ENCODE results near the gene CTIF.

The CTIF gene

GRCh38 chr18:48772457-48772856, 233.6 kb downstream of the CTIF start:
- DNase-seq, result no peak
- Histone ChIP-seq H3K27me3 (replicated peaks in 2 of 5; ENCODE audit: control insufficient read depth in 4 of 5, insufficient read depth in 5 of 5, low read length in 4 of 5) (no peaks in the 10 kb centered on the region), H3K36me3 (ENCODE audit: control insufficient read depth in 4 of 4, insufficient read depth in 4 of 4, low read length in 3 of 4) (peaks cover 0 to 4% (median 0%) of the 10 kb centered on the region in 4 experiments), H3K4me3 (ENCODE audit: control insufficient read depth in 1 of 7, extremely low read depth in 1 of 7, insufficient read depth in 4 of 7, low read depth in 2 of 7, low read length in 6 of 7) (peak overlapping the region in 2 of 7 experiments; percentile 9 to 14), H3K27ac (ENCODE audit: insufficient read depth in 1 of 2, low read depth in 1 of 2, low read length in 2 of 2, poor library complexity in 1 of 2, severe bottlenecking in 2 of 2) (no peak overlapping the region), H3K9me3 (ENCODE audit: control extremely low read depth in 1 of 5, control insufficient read depth in 4 of 5, insufficient read depth in 2 of 5, low read depth in 1 of 5, low read length in 4 of 5) (no peaks in the 10 kb centered on the region), H3K4me1 (ENCODE audit: control extremely low read depth in 1 of 4, control insufficient read depth in 4 of 4, insufficient read depth in 4 of 4, low read length in 3 of 4) (peaks cover 0 to 27% (median 15%) of the 10 kb centered on the region in 4 experiments)
- CTCF ChIA-PET, result interaction anchor here (0.9 to 3.1 kb wide), 9 partner anchors 8 to 268 kb away, joined by 3 to 10 read pairs (median 3); no protein-coding TSS in a partner anchor
- POLR2A ChIA-PET, result interaction anchor here (0.5 kb wide), 1 partner anchor 182 kb away, joined by 3 read pairs; no protein-coding TSS in a partner anchor

GRCh38 chr18:48773821-48774220, 235.0 kb downstream of the CTIF start:
- Histone ChIP-seq H3K36me3 (ENCODE audit: control insufficient read depth in 4 of 4, insufficient read depth in 4 of 4, low read length in 3 of 4) (peaks cover 0 to 4% (median 0%) of the 10 kb centered on the region in 4 experiments), H3K4me1 (ENCODE audit: control extremely low read depth in 1 of 4, control insufficient read depth in 4 of 4, insufficient read depth in 4 of 4, low read length in 3 of 4) (peaks cover 0 to 27% (median 15%) of the 10 kb centered on the region in 4 experiments), H3K4me3 (ENCODE audit: control insufficient read depth in 1 of 7, extremely low read depth in 1 of 7, insufficient read depth in 4 of 7, low read depth in 2 of 7, low read length in 6 of 7) (no peak overlapping the region), H3K27me3 (replicated peaks in 2 of 5; ENCODE audit: control insufficient read depth in 4 of 5, insufficient read depth in 5 of 5, low read length in 4 of 5) (no peaks in the 10 kb centered on the region), H3K9me3 (ENCODE audit: control extremely low read depth in 1 of 5, control insufficient read depth in 4 of 5, insufficient read depth in 2 of 5, low read depth in 1 of 5, low read length in 4 of 5) (no peaks in the 10 kb centered on the region), H3K27ac (ENCODE audit: insufficient read depth in 1 of 2, low read depth in 1 of 2, low read length in 2 of 2, poor library complexity in 1 of 2, severe bottlenecking in 2 of 2) (no peak overlapping the region)
- no peak for DNase-seq
- 100% methylated on average over 5 of the region's 6 CpGs for WGBS (ENCODE audit: insufficient coverage)
- POLR2A ChIA-PET, result no interaction called here
- CTCF ChIA-PET, result interaction anchor here (0.6 to 3.1 kb wide), 5 partner anchors 18 to 323 kb away, joined by 3 to 10 read pairs (median 4); no protein-coding TSS in a partner anchor

GRCh38 chr18:48774941-48775340, 236.1 kb downstream of the CTIF start:
- ChIA-PET CTCF (interaction anchor here (0.7 to 3.1 kb wide), 3 partner anchors 11 to 99 kb away, joined by 3 to 10 read pairs (median 3); no protein-coding TSS in a partner anchor), POLR2A (no interaction called here)
- no peak overlapping the region for H3K27ac ChIP-seq (ENCODE audit: insufficient read depth in 1 of 2, low read depth in 1 of 2, low read length in 2 of 2, poor library complexity in 1 of 2, severe bottlenecking in 2 of 2)
- H3K4me3 ChIP-seq (ENCODE audit: control insufficient read depth in 1 of 7, extremely low read depth in 1 of 7, insufficient read depth in 4 of 7, low read depth in 2 of 7, low read length in 6 of 7), result no peak overlapping the region
- H3K9me3 ChIP-seq (ENCODE audit: control extremely low read depth in 1 of 5, control insufficient read depth in 4 of 5, insufficient read depth in 2 of 5, low read depth in 1 of 5, low read length in 4 of 5), result no peaks in the 10 kb centered on the region
- H3K4me1 ChIP-seq (ENCODE audit: control extremely low read depth in 1 of 4, control insufficient read depth in 4 of 4, insufficient read depth in 4 of 4, low read length in 3 of 4), result peaks cover 0 to 27% (median 16%) of the 10 kb centered on the region in 4 experiments
- DNase-seq, result no peak
- peaks cover 0 to 4% (median 0%) of the 10 kb centered on the region in 4 experiments for H3K36me3 ChIP-seq (ENCODE audit: control insufficient read depth in 4 of 4, insufficient read depth in 4 of 4, low read length in 3 of 4)
- 88% methylated on average over 5 of the region's 5 CpGs for WGBS (ENCODE audit: insufficient coverage)
- H3K27me3 ChIP-seq (replicated peaks in 2 of 5; ENCODE audit: control insufficient read depth in 4 of 5, insufficient read depth in 5 of 5, low read length in 4 of 5), result peaks cover 0 to 5% (median 0%) of the 10 kb centered on the region in 5 experiments

DNA sequence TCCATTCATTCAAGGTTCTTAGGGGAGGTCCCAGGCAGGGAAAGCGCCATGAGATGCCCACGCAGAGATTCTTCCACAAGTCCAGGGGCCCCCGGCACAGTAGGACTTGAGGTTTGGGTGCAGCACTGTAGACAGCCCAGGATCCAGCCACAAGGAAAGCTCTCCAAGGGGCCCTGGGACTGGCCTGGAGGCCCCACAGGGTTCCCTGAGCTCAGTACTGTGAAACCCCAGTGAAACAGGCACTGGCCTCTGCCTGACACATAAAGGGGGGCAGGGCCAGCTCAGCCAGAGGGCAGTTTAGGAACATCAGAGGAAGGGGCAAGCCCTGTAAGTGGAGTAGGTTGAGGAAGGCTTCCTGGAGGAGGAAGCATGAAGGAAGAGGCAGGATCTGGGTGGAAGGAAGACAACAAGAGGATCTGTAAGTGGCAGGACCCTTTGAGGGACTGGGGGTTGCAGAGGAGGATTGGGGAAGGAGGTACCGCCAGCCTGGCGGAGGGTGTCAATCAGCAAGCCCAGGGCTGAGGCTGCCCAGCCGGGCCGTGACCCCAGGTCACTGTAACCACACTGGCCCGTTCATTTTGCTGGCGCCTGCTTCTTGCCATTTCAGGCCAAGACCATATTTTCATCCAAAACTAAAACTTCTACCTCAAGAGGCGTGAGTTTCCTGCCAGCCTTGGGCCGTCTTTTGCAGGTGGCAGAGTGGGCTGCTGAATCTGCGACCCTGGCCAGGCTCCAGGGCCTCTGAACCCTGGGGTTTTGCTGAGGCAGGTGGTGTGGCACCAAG, 236.7 kb downstream of the CTIF start:
- H3K9me3 ChIP-seq (ENCODE audit: control extremely low read depth in 1 of 5, control insufficient read depth in 4 of 5, insufficient read depth in 2 of 5, low read depth in 1 of 5, low read length in 4 of 5), result no peaks in the 10 kb centered on the region
- H3K27me3 ChIP-seq (replicated peaks in 2 of 5; ENCODE audit: control insufficient read depth in 4 of 5, insufficient read depth in 5 of 5, low read length in 4 of 5), result peaks cover 0 to 5% (median 0%) of the 10 kb centered on the region in 5 experiments
- H3K36me3 ChIP-seq (ENCODE audit: control insufficient read depth in 4 of 4, insufficient read depth in 4 of 4, low read length in 3 of 4), result no peaks in the 10 kb centered on the region
- 69% methylated on average over 9 of the region's 12 CpGs for WGBS (ENCODE audit: insufficient coverage)
- no peak overlapping the region for H3K4me3 ChIP-seq (ENCODE audit: control insufficient read depth in 1 of 7, extremely low read depth in 1 of 7, insufficient read depth in 4 of 7, low read depth in 2 of 7, low read length in 6 of 7)
- ChIA-PET POLR2A (no interaction called here), CTCF (interaction anchor here (1.0 to 1.2 kb wide), 4 partner anchors 100 to 430 kb away, joined by 3 to 4 read pairs (median 4); no protein-coding TSS in a partner anchor)
- H3K27ac ChIP-seq (ENCODE audit: insufficient read depth in 1 of 2, low read depth in 1 of 2, low read length in 2 of 2, poor library complexity in 1 of 2, severe bottlenecking in 2 of 2), result no peak overlapping the region
- H3K4me1 ChIP-seq (ENCODE audit: control extremely low read depth in 1 of 4, control insufficient read depth in 4 of 4, insufficient read depth in 4 of 4, low read length in 3 of 4), result peaks cover 0 to 31% (median 22%) of the 10 kb centered on the region in 4 experiments
- DNase-seq, result peak in 2 of 3 donors; percentile 35 to 42

DNA sequence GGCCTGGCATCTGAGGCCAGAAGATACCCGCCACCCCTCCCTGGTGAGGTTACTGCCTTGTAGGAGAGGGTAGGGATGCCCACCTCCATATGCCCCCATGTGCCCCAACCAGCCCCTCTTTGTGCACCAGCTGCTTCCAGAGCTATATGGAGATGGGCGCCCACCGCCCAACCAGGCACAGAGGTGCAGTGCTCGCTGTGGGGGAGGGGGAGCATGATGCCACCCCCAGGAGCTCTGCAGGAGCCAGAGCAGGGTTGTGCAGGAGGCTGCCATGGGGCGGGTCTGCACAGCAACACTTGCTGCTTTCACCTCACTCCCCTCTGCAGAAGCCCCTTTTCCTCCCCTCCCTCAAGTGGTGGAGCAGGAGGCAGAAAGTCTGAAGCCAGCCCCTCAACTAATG, 237.3 kb downstream of the CTIF start:
- CTCF ChIA-PET, result interaction anchor here (0.6 to 2.6 kb wide), 13 partner anchors 13 to 468 kb away, joined by 3 to 9 read pairs (median 3); no protein-coding TSS in a partner anchor
- no peaks in the 10 kb centered on the region for H3K36me3 ChIP-seq (ENCODE audit: control insufficient read depth in 4 of 4, insufficient read depth in 4 of 4, low read length in 3 of 4)
- POLR2A ChIA-PET, result no interaction called here
- H3K27me3 ChIP-seq (replicated peaks in 2 of 5; ENCODE audit: control insufficient read depth in 4 of 5, insufficient read depth in 5 of 5, low read length in 4 of 5), result peaks cover 0 to 5% (median 0%) of the 10 kb centered on the region in 5 experiments
- no peak overlapping the region for H3K27ac ChIP-seq (ENCODE audit: insufficient read depth in 1 of 2, low read depth in 1 of 2, low read length in 2 of 2, poor library complexity in 1 of 2, severe bottlenecking in 2 of 2)
- no peaks in the 10 kb centered on the region for H3K9me3 ChIP-seq (ENCODE audit: control extremely low read depth in 1 of 5, control insufficient read depth in 4 of 5, insufficient read depth in 2 of 5, low read depth in 1 of 5, low read length in 4 of 5)
- 95% methylated on average over 4 of the region's 5 CpGs for WGBS (ENCODE audit: insufficient coverage)
- H3K4me1 ChIP-seq (ENCODE audit: control extremely low read depth in 1 of 4, control insufficient read depth in 4 of 4, insufficient read depth in 4 of 4, low read length in 3 of 4), result peaks cover 0 to 36% (median 28%) of the 10 kb centered on the region in 4 experiments
- H3K4me3 ChIP-seq (ENCODE audit: control insufficient read depth in 1 of 7, extremely low read depth in 1 of 7, insufficient read depth in 4 of 7, low read depth in 2 of 7, low read length in 6 of 7), result no peak overlapping the region
- no peak for DNase-seq

DNA sequence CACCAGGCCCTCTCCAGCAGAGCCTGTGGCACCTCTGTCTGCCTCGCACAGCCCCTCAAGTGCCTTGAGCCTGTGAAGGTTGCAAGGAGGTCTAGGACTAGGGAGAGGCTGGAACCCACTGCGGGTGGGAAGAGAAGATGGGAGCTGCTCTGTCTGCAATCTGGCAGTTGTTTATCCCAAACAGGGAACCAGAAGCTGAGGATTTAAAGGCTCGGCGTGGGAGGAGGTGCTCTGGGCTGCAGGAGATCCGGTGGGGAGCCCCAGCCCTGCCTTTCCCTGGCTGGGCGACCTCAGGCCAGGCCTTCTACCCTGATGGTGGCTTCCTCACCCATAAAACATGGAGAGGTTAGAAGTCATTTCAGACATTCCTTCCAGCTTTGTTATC, 237.8 kb downstream of the CTIF start:
- ChIA-PET CTCF (interaction anchor here (0.6 to 2.6 kb wide), 13 partner anchors 13 to 468 kb away, joined by 3 to 9 read pairs (median 3); no protein-coding TSS in a partner anchor), POLR2A (no interaction called here)
- Histone ChIP-seq H3K27ac (ENCODE audit: insufficient read depth in 1 of 2, low read depth in 1 of 2, low read length in 2 of 2, poor library complexity in 1 of 2, severe bottlenecking in 2 of 2) (no peak overlapping the region), H3K4me3 (ENCODE audit: control insufficient read depth in 1 of 7, extremely low read depth in 1 of 7, insufficient read depth in 4 of 7, low read depth in 2 of 7, low read length in 6 of 7) (no peak overlapping the region), H3K27me3 (replicated peaks in 2 of 5; ENCODE audit: control insufficient read depth in 4 of 5, insufficient read depth in 5 of 5, low read length in 4 of 5) (peaks cover 0 to 5% (median 0%) of the 10 kb centered on the region in 5 experiments), H3K9me3 (ENCODE audit: control extremely low read depth in 1 of 5, control insufficient read depth in 4 of 5, insufficient read depth in 2 of 5, low read depth in 1 of 5, low read length in 4 of 5) (no peaks in the 10 kb centered on the region), H3K4me1 (ENCODE audit: control extremely low read depth in 1 of 4, control insufficient read depth in 4 of 4, insufficient read depth in 4 of 4, low read length in 3 of 4) (peaks cover 0 to 36% (median 29%) of the 10 kb centered on the region in 4 experiments), H3K36me3 (ENCODE audit: control insufficient read depth in 4 of 4, insufficient read depth in 4 of 4, low read length in 3 of 4) (no peaks in the 10 kb centered on the region)
- DNase-seq, result no peak
- 100% methylated on average over 6 of the region's 6 CpGs for WGBS (ENCODE audit: insufficient coverage)
